Fibroblast of mammary gland (primary cell): ENCODE measurements around the gene ACLY.
"Not testable (repeated sequence)": the region's sequence is repeated elsewhere in the genome, so short reads cannot be mapped to it uniquely, and the experiment has no call there.

Source experiments
- DNase-seq: peaks from one replicate; pipeline ENCODE4 v3.0.0-alpha.2; 2010; ENCODE audit warnings: low read depth
- H3K4me3 ChIP-seq: 2 replicates; pipeline ENCODE4 v1.5.1; 2011; ENCODE audit warnings: low read depth, mild to moderate bottlenecking, low read length, moderate library complexity; ENCODE audit not compliant: control insufficient read depth
- CTCF ChIP-seq: conservative IDR thresholded peaks from 2 replicates; pipeline ENCODE4 v1.5.1; 2011; ENCODE audit warnings: low read depth, low read length, inconsistent platforms; ENCODE audit not compliant: control insufficient read depth, insufficient read depth

Gene ACLY

GRCh38 chr17:41837761-41838538, 80.8 kb downstream of the ACLY start, which contains the start of gene KLHL10:
Gene KLHL10, plus strand, starts transcription at chr17:41837825. Its CDS starts 108 bp downstream, at chr17:41837933.
- no peak within 1 kb of the TSS for H3K4me3 ChIP-seq
- no peak for TF ChIP-seq CTCF
- no peak for DNase-seq

- peak overlapping the region; percentile 71 for H3K4me3 ChIP-seq
- no peak for TF ChIP-seq CTCF
- DNase-seq = no peak
Observed at GRCh38 chr17:41836550-41837196, 82.1 kb downstream of the ACLY start.

- DNase-seq = peak; percentile 17
- no peak for TF ChIP-seq CTCF
- H3K4me3 ChIP-seq = peak within 1 kb of the TSS; percentile 71
Observed at GRCh38 chr17:41835800-41836549, 82.8 kb downstream of the ACLY start, which contains the start of gene NT5C3B. Gene NT5C3B, minus strand, starts transcription at chr17:41836232. Its CDS starts 39 bp downstream, at chr17:41836193.

- TF ChIP-seq CTCF = no peak
- no peak for DNase-seq
- H3K4me3 ChIP-seq = peak overlapping the region; percentile 71
Observed at GRCh38 chr17:41835214-41835799, 83.4 kb downstream of the ACLY start.

- DNase-seq, H3K4me3 ChIP-seq: not testable (repeated sequence)
Observed at GRCh38 chr17:41829961-41830360, 88.8 kb downstream of the ACLY start.

- TF ChIP-seq CTCF = no peak
- DNase-seq = no peak
- no peak overlapping the region for H3K4me3 ChIP-seq
Observed at GRCh38 chr17:41825175-41825845, 93.4 kb downstream of the ACLY start.
